ENCODE data around the gene RAB42. TPM values are rescaled to one million over a fixed set of nuclear protein-coding genes. Genes with fewer than 3 reads are reported as not detected.

RAB42 gene
- total and polyA plus RNA-seq, 2 experiments from 2014 or later = 2.4 to 2.5 TPM

- in situ Hi-C loops (cut with MboI) = loop anchor here (25.0 kb wide), 1 partner anchor 194 kb away; no protein-coding TSS in a partner anchor
- Histone ChIP-seq H3F3A (ENCODE audit: insufficient read depth) (peaks cover 14% of the 10 kb centered on the region), H3K9me2 (ENCODE audit: insufficient read depth) (no peaks in the 10 kb centered on the region), H2AFZ (no peak overlapping the region), H3K9me3 (ENCODE audit: low read depth) (no peaks in the 10 kb centered on the region), H3K36me3 (ENCODE audit: low read depth) (peaks cover 3% of the 10 kb centered on the region; the same call in 1 of the 2 replicates), H3K9ac (no peak overlapping the region), H3K4me3 (no peak overlapping the region), H3K27me3 (replicated peaks; ENCODE audit: insufficient read depth) (no peaks in the 10 kb centered on the region), H4K20me1 (ENCODE audit: insufficient read depth) (no peaks in the 10 kb centered on the region), H3K79me2 (ENCODE audit: insufficient read depth) (no peaks in the 10 kb centered on the region), H3K4me1 (ENCODE audit: insufficient read depth) (peaks cover 10% of the 10 kb centered on the region), H3K4me2 (ENCODE audit: unreplicated experiment) (no peak overlapping the region), H3K27ac (no peak overlapping the region)
- DNase-seq = no peak
- 93 to 95% methylated on average over 2 of the region's 2 CpGs for WGBS, 2 experiments (ENCODE audit: low coverage in 1 of 2, low lambda C conversion rate in 2 of 2, missing lambda C conversion rate in 2 of 2)
- TF ChIP-seq EZH2 (IDR thresholded peaks at IDR 0.05; ENCODE audit: insufficient read depth, poor library complexity, severe bottlenecking) (no peak), EZH2phosphoT487 (IDR thresholded peaks at IDR 0.05; ENCODE audit: insufficient read depth, low read depth) (no peak)
Measured at GRCh38 chr1:28606771-28607170, 14.7 kb downstream of the RAB42 start.

GRCh38 chr1:28613175-28613574 lies 21.1 kb downstream of the RAB42 start:
- no peak for TF ChIP-seq EZH2phosphoT487 (IDR thresholded peaks at IDR 0.05; ENCODE audit: insufficient read depth, low read depth)
- no peak for TF ChIP-seq EZH2 (IDR thresholded peaks at IDR 0.05; ENCODE audit: insufficient read depth, poor library complexity, severe bottlenecking)
- Histone ChIP-seq H2AFZ (no peak overlapping the region), H4K20me1 (ENCODE audit: insufficient read depth) (no peaks in the 10 kb centered on the region), H3K4me1 (ENCODE audit: insufficient read depth) (no peaks in the 10 kb centered on the region), H3K79me2 (ENCODE audit: insufficient read depth) (no peaks in the 10 kb centered on the region), H3K4me3 (no peak overlapping the region), H3K27me3 (replicated peaks; ENCODE audit: insufficient read depth) (no peaks in the 10 kb centered on the region), H3K4me2 (ENCODE audit: unreplicated experiment) (no peak overlapping the region), H3K27ac (no peak overlapping the region), H3F3A (ENCODE audit: insufficient read depth) (no peaks in the 10 kb centered on the region), H3K9me3 (ENCODE audit: low read depth) (no peaks in the 10 kb centered on the region), H3K36me3 (ENCODE audit: low read depth) (peaks cover 19% of the 10 kb centered on the region), H3K9me2 (ENCODE audit: insufficient read depth) (no peaks in the 10 kb centered on the region), H3K9ac (no peak overlapping the region)
- in situ Hi-C loops (cut with MboI) = loop anchor here (25.0 kb wide), 1 partner anchor 201 kb away; no protein-coding TSS in a partner anchor
- DNase-seq = no peak
- 79 to 83% methylated on average over 5 of the region's 5 CpGs for WGBS, 2 experiments (ENCODE audit: low coverage in 1 of 2, low lambda C conversion rate in 2 of 2, missing lambda C conversion rate in 2 of 2)

DNA sequence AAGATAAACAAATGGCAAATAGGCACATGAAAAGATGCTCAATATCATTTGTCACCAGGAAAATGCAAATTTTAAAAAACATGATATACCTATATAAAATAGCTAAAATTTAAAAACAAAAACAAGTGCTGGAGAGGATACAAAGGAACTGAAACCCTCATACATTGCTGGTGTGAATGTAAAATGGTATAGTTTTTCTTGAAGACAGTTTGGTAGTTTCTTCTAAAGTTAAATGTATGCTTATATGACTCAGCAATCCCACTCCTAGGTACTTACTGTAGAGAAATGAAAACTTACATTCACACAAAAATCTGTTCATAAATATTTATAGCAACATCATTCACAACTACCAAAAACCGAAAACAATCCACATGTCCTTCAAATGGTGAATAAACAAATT lies 39.6 kb downstream of the RAB42 start:
- no peaks in the 10 kb centered on the region for H3K4me1 ChIP-seq (ENCODE audit: insufficient read depth)
- TF ChIP-seq EZH2 (IDR thresholded peaks at IDR 0.05; ENCODE audit: insufficient read depth, poor library complexity, severe bottlenecking) (no peak), EZH2phosphoT487 (IDR thresholded peaks at IDR 0.05; ENCODE audit: insufficient read depth, low read depth) (no peak)
- in situ Hi-C loops (cut with MboI) = no loop called here

DNA sequence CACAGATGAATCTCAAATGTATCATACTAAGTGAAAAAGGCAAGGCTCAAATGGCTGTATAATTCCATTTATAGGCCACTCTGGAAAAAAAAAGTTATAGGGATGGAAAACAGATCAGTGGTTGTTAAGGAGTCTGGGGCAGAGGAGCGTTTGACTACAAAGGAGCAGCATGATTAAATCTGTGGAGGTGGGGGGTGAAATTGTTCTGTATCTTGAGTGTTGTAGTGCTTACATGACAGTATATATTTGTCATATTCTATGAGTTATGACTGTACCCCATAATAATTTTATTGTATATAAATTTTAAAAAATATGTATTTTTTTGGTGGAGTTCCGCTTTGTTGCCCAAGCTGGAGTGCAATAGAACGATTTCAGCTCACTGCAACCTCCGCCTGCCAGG lies 40.5 kb downstream of the RAB42 start:
- Histone ChIP-seq H3K9me2 (ENCODE audit: insufficient read depth) (no peaks in the 10 kb centered on the region), H2AFZ (no peak overlapping the region), H3K9me3 (ENCODE audit: low read depth) (no peaks in the 10 kb centered on the region), H3K27ac (no peak overlapping the region), H3K27me3 (replicated peaks; ENCODE audit: insufficient read depth) (no peaks in the 10 kb centered on the region), H3F3A (ENCODE audit: insufficient read depth) (no peaks in the 10 kb centered on the region), H3K4me1 (ENCODE audit: insufficient read depth) (no peaks in the 10 kb centered on the region), H3K4me3 (no peak overlapping the region), H3K4me2 (ENCODE audit: unreplicated experiment) (no peak overlapping the region), H3K79me2 (ENCODE audit: insufficient read depth) (peaks cover 38% of the 10 kb centered on the region), H3K36me3 (ENCODE audit: low read depth) (no peaks in the 10 kb centered on the region), H4K20me1 (ENCODE audit: insufficient read depth) (no peaks in the 10 kb centered on the region), H3K9ac (no peak overlapping the region)
- WGBS, 2 experiments (ENCODE audit: low coverage in 1 of 2, low lambda C conversion rate in 2 of 2, missing lambda C conversion rate in 2 of 2) = 96 to 97% methylated on average over 4 of the region's 4 CpGs
- TF ChIP-seq EZH2phosphoT487 (IDR thresholded peaks at IDR 0.05; ENCODE audit: insufficient read depth, low read depth) (no peak), EZH2 (IDR thresholded peaks at IDR 0.05; ENCODE audit: insufficient read depth, poor library complexity, severe bottlenecking) (no peak)
- in situ Hi-C loops (cut with MboI) = no loop called here
- DNase-seq = no peak

More for the DNA sequence above, 39.6 kb downstream of the RAB42 start:
- H3F3A ChIP-seq (ENCODE audit: insufficient read depth) = no peaks in the 10 kb centered on the region
- no peak overlapping the region for H3K9ac ChIP-seq
- no peak overlapping the region for H2AFZ ChIP-seq
- no peaks in the 10 kb centered on the region for H3K27me3 ChIP-seq (replicated peaks; ENCODE audit: insufficient read depth)
- DNase-seq = no peak
- peaks cover 30% of the 10 kb centered on the region for H3K79me2 ChIP-seq (ENCODE audit: insufficient read depth)
- H4K20me1 ChIP-seq (ENCODE audit: insufficient read depth) = no peaks in the 10 kb centered on the region
- no peaks in the 10 kb centered on the region for H3K9me2 ChIP-seq (ENCODE audit: insufficient read depth)
- H3K4me3 ChIP-seq = no peak overlapping the region
- H3K9me3 ChIP-seq (ENCODE audit: low read depth) = no peaks in the 10 kb centered on the region
- 95 to 97% methylated on average over 1 of the region's 1 CpG for WGBS, 2 experiments (ENCODE audit: low coverage in 1 of 2, low lambda C conversion rate in 2 of 2, missing lambda C conversion rate in 2 of 2)
- no peak overlapping the region for H3K27ac ChIP-seq
- H3K4me2 ChIP-seq (ENCODE audit: unreplicated experiment) = no peak overlapping the region
- H3K36me3 ChIP-seq (ENCODE audit: low read depth) = no peaks in the 10 kb centered on the region

GRCh38 chr1:28640766-28641165 lies 48.7 kb downstream of the RAB42 start:
- Histone ChIP-seq H3K79me2 (ENCODE audit: insufficient read depth) (peaks cover 66% of the 10 kb centered on the region), H3K27me3 (replicated peaks; ENCODE audit: insufficient read depth) (no peaks in the 10 kb centered on the region), H3K27ac (no peak overlapping the region), H2AFZ (no peak overlapping the region), H4K20me1 (ENCODE audit: insufficient read depth) (no peaks in the 10 kb centered on the region), H3K36me3 (ENCODE audit: low read depth) (no peaks in the 10 kb centered on the region), H3K9me2 (ENCODE audit: insufficient read depth) (no peaks in the 10 kb centered on the region), H3K9me3 (ENCODE audit: low read depth) (no peaks in the 10 kb centered on the region), H3F3A (ENCODE audit: insufficient read depth) (peaks cover 26% of the 10 kb centered on the region), H3K4me3 (no peak overlapping the region), H3K4me2 (ENCODE audit: unreplicated experiment) (no peak overlapping the region), H3K9ac (no peak overlapping the region; the same call in 1 of the 2 replicates), H3K4me1 (ENCODE audit: insufficient read depth) (peaks cover 20% of the 10 kb centered on the region)
- WGBS, 2 experiments (ENCODE audit: low coverage in 1 of 2, low lambda C conversion rate in 2 of 2, missing lambda C conversion rate in 2 of 2) = 90 to 100% methylated on average over 1 of the region's 1 CpG
- no peak for TF ChIP-seq EZH2phosphoT487 (IDR thresholded peaks at IDR 0.05; ENCODE audit: insufficient read depth, low read depth)
- no peak for TF ChIP-seq EZH2 (IDR thresholded peaks at IDR 0.05; ENCODE audit: insufficient read depth, poor library complexity, severe bottlenecking)
- peak; percentile 42 for DNase-seq
- in situ Hi-C loops (cut with MboI) = no loop called here
